ENCODE measurements around the gene ATP2B2. TPM values are rescaled to one million over a fixed set of nuclear protein-coding genes. Genes with fewer than 3 reads are reported as not detected.

ATP2B2 gene
- total and polyA plus RNA-seq, 2 experiments from 2014 or later, result 0.66 to 1.8 TPM

DNA sequence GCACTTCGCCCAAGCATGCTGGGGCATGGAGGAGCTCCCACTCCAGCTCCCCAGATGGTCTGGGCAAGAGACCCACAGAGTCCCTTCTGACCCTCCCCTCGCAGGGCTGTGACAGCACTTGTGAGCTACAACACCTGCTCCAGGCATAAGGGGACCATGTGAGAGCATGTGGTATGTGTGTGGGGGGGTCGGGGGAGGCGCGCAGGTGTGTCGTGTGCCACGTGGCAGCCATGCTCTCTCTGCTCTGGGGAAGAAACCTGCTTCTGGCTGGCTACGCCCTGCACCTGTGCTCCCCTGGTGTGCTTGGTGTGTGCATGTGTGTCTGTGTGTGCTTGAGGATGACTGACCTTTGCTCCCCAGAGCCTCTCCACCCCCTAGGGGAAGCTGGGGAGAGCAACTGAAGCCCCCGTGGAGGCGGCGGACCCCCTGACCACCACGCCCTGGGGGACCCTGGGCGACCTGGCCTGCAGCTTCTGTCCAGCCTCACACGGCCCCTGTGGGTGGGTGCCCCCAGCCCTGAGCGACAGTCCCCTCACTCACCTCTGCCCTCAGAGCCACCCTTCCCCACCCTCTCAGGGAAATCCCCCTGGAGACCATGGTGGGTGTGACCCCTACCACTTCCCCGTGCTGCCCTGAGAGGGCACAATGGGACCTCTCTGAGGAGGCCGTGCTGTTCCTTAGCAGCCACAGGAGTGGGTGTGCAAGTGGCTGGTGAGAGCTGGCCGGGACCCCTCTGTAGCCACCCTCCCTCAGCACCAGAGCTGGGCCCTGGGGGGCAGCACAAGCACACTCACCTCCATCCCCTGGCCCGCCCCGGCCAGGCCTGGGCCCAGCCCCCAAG is 167.8 kb downstream of the ATP2B2 start:
- Histone ChIP-seq H3K4me1 (ENCODE audit: insufficient read depth) (peaks cover 6% of the 10 kb centered on the region), H3K9me2 (replicated peaks; ENCODE audit: insufficient read depth) (no peaks in the 10 kb centered on the region), H2AFZ (no peak overlapping the region), H3K4me2 (no peak overlapping the region), H3K9me3 (ENCODE audit: low read depth) (no peaks in the 10 kb centered on the region), H3K79me2 (no peaks in the 10 kb centered on the region), H3K4me3 (no peak overlapping the region), H3K27ac (no peak overlapping the region), H3K36me3 (replicated peaks; ENCODE audit: insufficient read depth, low read depth) (no peaks in the 10 kb centered on the region), H4K20me1 (ENCODE audit: insufficient read depth, poor library complexity, severe bottlenecking) (no peaks in the 10 kb centered on the region), H3K27me3 (no peaks in the 10 kb centered on the region)
- WGBS (ENCODE audit: low lambda C conversion rate, missing lambda C conversion rate), result 83% methylated on average over 17 of the region's 20 CpGs
- no peak for DNase-seq (ENCODE audit: low spot score)
- TF ChIP-seq EZH2phosphoT487 (IDR thresholded peaks at IDR 0.05; ENCODE audit: low read depth, severe bottlenecking, unreplicated experiment) (no peak), EZH2 (IDR thresholded peaks at IDR 0.05; ENCODE audit: borderline replicate concordance) (no peak)
- TF ChIP-seq, protein P1, sequence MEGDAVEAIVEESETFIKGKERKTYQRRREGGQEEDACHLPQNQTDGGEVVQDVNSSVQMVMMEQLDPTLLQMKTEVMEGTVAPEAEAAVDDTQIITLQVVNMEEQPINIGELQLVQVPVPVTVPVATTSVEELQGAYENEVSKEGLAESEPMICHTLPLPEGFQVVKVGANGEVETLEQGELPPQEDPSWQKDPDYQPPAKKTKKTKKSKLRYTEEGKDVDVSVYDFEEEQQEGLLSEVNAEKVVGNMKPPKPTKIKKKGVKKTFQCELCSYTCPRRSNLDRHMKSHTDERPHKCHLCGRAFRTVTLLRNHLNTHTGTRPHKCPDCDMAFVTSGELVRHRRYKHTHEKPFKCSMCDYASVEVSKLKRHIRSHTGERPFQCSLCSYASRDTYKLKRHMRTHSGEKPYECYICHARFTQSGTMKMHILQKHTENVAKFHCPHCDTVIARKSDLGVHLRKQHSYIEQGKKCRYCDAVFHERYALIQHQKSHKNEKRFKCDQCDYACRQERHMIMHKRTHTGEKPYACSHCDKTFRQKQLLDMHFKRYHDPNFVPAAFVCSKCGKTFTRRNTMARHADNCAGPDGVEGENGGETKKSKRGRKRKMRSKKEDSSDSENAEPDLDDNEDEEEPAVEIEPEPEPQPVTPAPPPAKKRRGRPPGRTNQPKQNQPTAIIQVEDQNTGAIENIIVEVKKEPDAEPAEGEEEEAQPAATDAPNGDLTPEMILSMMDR (IDR thresholded peaks at IDR 0.05; ENCODE audit: poor library complexity), result no peak

- Histone ChIP-seq H3K4me1 (ENCODE audit: insufficient read depth) (peaks cover 6% of the 10 kb centered on the region), H3K79me2 (no peaks in the 10 kb centered on the region), H3K9me2 (replicated peaks; ENCODE audit: insufficient read depth) (no peaks in the 10 kb centered on the region), H3K9me3 (ENCODE audit: low read depth) (no peaks in the 10 kb centered on the region), H3K4me3 (no peak overlapping the region), H3K27ac (no peak overlapping the region), H3K4me2 (no peak overlapping the region), H4K20me1 (ENCODE audit: insufficient read depth, poor library complexity, severe bottlenecking) (no peaks in the 10 kb centered on the region), H3K27me3 (peaks cover 2% of the 10 kb centered on the region), H2AFZ (no peak overlapping the region), H3K36me3 (replicated peaks; ENCODE audit: insufficient read depth, low read depth) (no peaks in the 10 kb centered on the region)
- DNase-seq (ENCODE audit: low spot score), result no peak
- 89% methylated on average over 10 of the region's 11 CpGs for WGBS (ENCODE audit: low lambda C conversion rate, missing lambda C conversion rate)
- TF ChIP-seq, protein P1 (IDR thresholded peaks at IDR 0.05; ENCODE audit: poor library complexity), result no peak
- TF ChIP-seq EZH2 (IDR thresholded peaks at IDR 0.05; ENCODE audit: borderline replicate concordance) (no peak), EZH2phosphoT487 (IDR thresholded peaks at IDR 0.05; ENCODE audit: low read depth, severe bottlenecking, unreplicated experiment) (no peak)
These were observed 168.6 kb downstream of the ATP2B2 start for GRCh38 chr3:10336761-10337160.

GRCh38 chr3:10335871-10336622 is 169.3 kb downstream of the ATP2B2 start:
- peaks cover 6% of the 10 kb centered on the region for H3K4me1 ChIP-seq (ENCODE audit: insufficient read depth)
- H3K4me3 ChIP-seq, result no peak overlapping the region
- no peak overlapping the region for H2AFZ ChIP-seq
- H3K4me2 ChIP-seq, result no peak overlapping the region
- DNase-seq (ENCODE audit: low spot score), result no peak
- H3K9me3 ChIP-seq (ENCODE audit: low read depth), result no peaks in the 10 kb centered on the region
- no peaks in the 10 kb centered on the region for H3K79me2 ChIP-seq
- H3K9me2 ChIP-seq (replicated peaks; ENCODE audit: insufficient read depth), result no peaks in the 10 kb centered on the region
- H3K36me3 ChIP-seq (replicated peaks; ENCODE audit: insufficient read depth, low read depth), result no peaks in the 10 kb centered on the region
- no peaks in the 10 kb centered on the region for H4K20me1 ChIP-seq (ENCODE audit: insufficient read depth, poor library complexity, severe bottlenecking)
- 87% methylated on average over 27 of the region's 29 CpGs for WGBS (ENCODE audit: low lambda C conversion rate, missing lambda C conversion rate)
- peaks cover 3% of the 10 kb centered on the region for H3K27me3 ChIP-seq
- TF ChIP-seq EZH2phosphoT487 (IDR thresholded peaks at IDR 0.05; ENCODE audit: low read depth, severe bottlenecking, unreplicated experiment), result no peak
- no peak for TF ChIP-seq EZH2 (IDR thresholded peaks at IDR 0.05; ENCODE audit: borderline replicate concordance)
- TF ChIP-seq, protein P1 (IDR thresholded peaks at IDR 0.05; ENCODE audit: poor library complexity), result no peak
- H3K27ac ChIP-seq, result no peak overlapping the region
